SK-N-SH treated with all-trans-retinoic acid at 6 μM for 48 hours (cell line): ENCODE results near the gene TIMM23.

Experiments
- BACH2 ChIP-seq: fragments of 250-450 bp; sonication (Bioruptor Pico); IDR thresholded peaks from 2 replicates; pipeline ENCODE4 v1.9.0; 2021; ENCODE audit warnings: mild to moderate bottlenecking, borderline replicate concordance
- GLIS3 ChIP-seq: fragments of 250-450 bp; sonication (Bioruptor Pico); IDR thresholded peaks from 2 replicates; pipeline ENCODE4 v1.5.0; 2020; ENCODE audit warnings: mild to moderate bottlenecking, moderate library complexity
- PATZ1 ChIP-seq: fragments of 250-450 bp; sonication (Bioruptor Pico); IDR thresholded peaks from 2 replicates; pipeline ENCODE4 v1.8.0; 2020; ENCODE audit warnings: mild to moderate bottlenecking, moderate library complexity, borderline replicate concordance
- RARB ChIP-seq: fragments of 250-450 bp; sonication (Bioruptor Pico); IDR thresholded peaks from 2 replicates; pipeline ENCODE4 v1.8.0; 2021; ENCODE audit warnings: mild to moderate bottlenecking, moderate library complexity
- TOX ChIP-seq: fragments of 250-450 bp; sonication (Bioruptor Pico); IDR thresholded peaks from 2 replicates; pipeline ENCODE4 v1.8.0; 2021; ENCODE audit warnings: mild to moderate bottlenecking, moderate library complexity, borderline replicate concordance
- TF ChIP-seq, protein P1 (sequence below): fragments of 250-450 bp; sonication (Bioruptor Pico); IDR thresholded peaks from 2 replicates; pipeline ENCODE4 v1.5.0; 2020; ENCODE audit warnings: mild to moderate bottlenecking, moderate library complexity

GRCh38 chr10:45997557-45997956 lies 25.3 kb downstream of the TIMM23 start:
- TF ChIP-seq, protein P1, sequence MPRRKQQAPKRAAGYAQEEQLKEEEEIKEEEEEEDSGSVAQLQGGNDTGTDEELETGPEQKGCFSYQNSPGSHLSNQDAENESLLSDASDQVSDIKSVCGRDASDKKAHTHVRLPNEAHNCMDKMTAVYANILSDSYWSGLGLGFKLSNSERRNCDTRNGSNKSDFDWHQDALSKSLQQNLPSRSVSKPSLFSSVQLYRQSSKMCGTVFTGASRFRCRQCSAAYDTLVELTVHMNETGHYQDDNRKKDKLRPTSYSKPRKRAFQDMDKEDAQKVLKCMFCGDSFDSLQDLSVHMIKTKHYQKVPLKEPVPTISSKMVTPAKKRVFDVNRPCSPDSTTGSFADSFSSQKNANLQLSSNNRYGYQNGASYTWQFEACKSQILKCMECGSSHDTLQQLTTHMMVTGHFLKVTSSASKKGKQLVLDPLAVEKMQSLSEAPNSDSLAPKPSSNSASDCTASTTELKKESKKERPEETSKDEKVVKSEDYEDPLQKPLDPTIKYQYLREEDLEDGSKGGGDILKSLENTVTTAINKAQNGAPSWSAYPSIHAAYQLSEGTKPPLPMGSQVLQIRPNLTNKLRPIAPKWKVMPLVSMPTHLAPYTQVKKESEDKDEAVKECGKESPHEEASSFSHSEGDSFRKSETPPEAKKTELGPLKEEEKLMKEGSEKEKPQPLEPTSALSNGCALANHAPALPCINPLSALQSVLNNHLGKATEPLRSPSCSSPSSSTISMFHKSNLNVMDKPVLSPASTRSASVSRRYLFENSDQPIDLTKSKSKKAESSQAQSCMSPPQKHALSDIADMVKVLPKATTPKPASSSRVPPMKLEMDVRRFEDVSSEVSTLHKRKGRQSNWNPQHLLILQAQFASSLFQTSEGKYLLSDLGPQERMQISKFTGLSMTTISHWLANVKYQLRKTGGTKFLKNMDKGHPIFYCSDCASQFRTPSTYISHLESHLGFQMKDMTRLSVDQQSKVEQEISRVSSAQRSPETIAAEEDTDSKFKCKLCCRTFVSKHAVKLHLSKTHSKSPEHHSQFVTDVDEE (CRISPR knock-in tag), result no peak
- no peak for TF ChIP-seq BACH2
- TF ChIP-seq RARB (CRISPR knock-in tag), result no peak
- TF ChIP-seq GLIS3, result no peak
- TF ChIP-seq PATZ1, result no peak
- no peak for TF ChIP-seq TOX (CRISPR knock-in tag)
